Breast epithelium (tissue), 4 donors: ENCODE data around the gene NFIB. TPM values are rescaled to one million over a fixed set of nuclear protein-coding genes. Genes with fewer than 3 reads are reported as not detected.

Experiments
- DNase-seq, 2 donors: peaks; one replicate each; pipeline ENCODE4 v3.0.0-alpha.2; 2019; ENCODE audit warnings: low spot score in 2 of 2
- H3K27ac ChIP-seq, 2 donors: fragments of 200-600 bp; sonication (generic) in 1 of 2; one replicate each; pipeline ENCODE4 v1.5.1; 2016 to 2019; ENCODE audit warnings: mild to moderate bottlenecking in 1 of 2
- H3K27me3 ChIP-seq, 2 donors: fragments of 200-600 bp; sonication (generic) in 1 of 2; one replicate each; pipeline versions ENCODE4 v1.5.1 to v1.6.0; 2017 to 2019; ENCODE audit warnings: control low read depth in 1 of 2, mild to moderate bottlenecking in 1 of 2
- H3K36me3 ChIP-seq: fragments of 200-600 bp; one replicate; pipeline ENCODE4 v1.5.1; 2019
- H3K4me1 ChIP-seq, 2 donors: fragments of 200-600 bp; sonication (generic); one replicate each; pipeline ENCODE4 v1.5.1; 2016 to 2019; ENCODE audit warnings: control low read depth in 1 of 2
- H3K4me3 ChIP-seq, 3 donors: fragments of 200-600 bp; sonication (generic); 1 replicate in 2 of 3; 2 replicates in 1 of 3; pipeline ENCODE4 v1.5.1; 2016 to 2019; ENCODE audit warnings: mild to moderate bottlenecking in 3 of 3, moderate library complexity in 2 of 3
- H3K9me3 ChIP-seq, 2 donors: fragments of 200-600 bp; sonication (generic) in 1 of 2; one replicate each; pipeline ENCODE4 v1.5.1; 2016 to 2019; ENCODE audit warnings: control low read depth in 1 of 2
- CTCF ChIP-seq, 3 donors: fragments of 450-650 bp; IDR thresholded peaks; one replicate each; pipeline ENCODE4 v1.5.1; 2016 to 2017; ENCODE audit warnings: antibody characterized with exemption in 3 of 3, mild to moderate bottlenecking in 3 of 3, moderate library complexity in 3 of 3
- POLR2A ChIP-seq: fragments of 450-650 bp; IDR thresholded peaks from one replicate; pipeline ENCODE4 v1.6.1; 2016; ENCODE audit warnings: antibody characterized with exemption, mild to moderate bottlenecking, moderate library complexity
- POLR2AphosphoS5 ChIP-seq, 3 donors: sonication (generic); formaldehyde crosslinking; IDR thresholded peaks; one replicate each; pipeline ENCODE4 v1.6.1; 2017; ENCODE audit warnings: antibody characterized with exemption in 3 of 3
- intact Hi-C: fragments of 100-400 bp; cut with DNase I; formaldehyde crosslinking; loops from one replicate; pipeline ENCODE4 v1.15.1; 2023; ENCODE audit warnings: low total_unique reads
- total RNA-seq, 3 donors: library from RNA; depleted of rRNA; stranded (reverse); fragments of >200 nt; gene quantifications; one replicate each; pipeline ENCODE4 v1.1.0, GENCODE V29; 2016

Gene NFIB
- total RNA-seq, 3 donors from 2014 or later = 95.2 to 237 (median 105) TPM

GRCh38 chr9:14043483-14043882 lies 270.5 kb downstream of the NFIB start:
- intact Hi-C loops = no loop called here

GRCh38 chr9:14037331-14037730 lies 276.6 kb downstream of the NFIB start:
- no peaks in the 10 kb centered on the region for H3K9me3 ChIP-seq
- H3K27ac ChIP-seq = no peak overlapping the region
- no peaks in the 10 kb centered on the region for H3K4me1 ChIP-seq
- TF ChIP-seq POLR2A (no peak), CTCF (IDR thresholded peaks at IDR 0.05) (no peak), POLR2AphosphoS5 (IDR thresholded peaks at IDR 0.05) (no peak)
- no peaks in the 10 kb centered on the region for H3K27me3 ChIP-seq
- no peaks in the 10 kb centered on the region for H3K36me3 ChIP-seq
- DNase-seq = no peak
- no peak overlapping the region for H3K4me3 ChIP-seq
- intact Hi-C loops = no loop called here

More at GRCh38 chr9:14043483-14043882, 270.5 kb downstream of the NFIB start:
- H3K36me3 ChIP-seq = no peaks in the 10 kb centered on the region
- no peaks in the 10 kb centered on the region for H3K4me1 ChIP-seq
- no peak for TF ChIP-seq CTCF (IDR thresholded peaks at IDR 0.05)
- TF ChIP-seq POLR2A = no peak
- TF ChIP-seq POLR2AphosphoS5 (IDR thresholded peaks at IDR 0.05) = no peak
- no peak for DNase-seq
- H3K4me3 ChIP-seq = no peak overlapping the region
- H3K27ac ChIP-seq = no peak overlapping the region
- no peaks in the 10 kb centered on the region for H3K9me3 ChIP-seq
- no peaks in the 10 kb centered on the region for H3K27me3 ChIP-seq

GRCh38 chr9:14033067-14033466 lies 280.9 kb downstream of the NFIB start:
- DNase-seq = no peak
- Histone ChIP-seq H3K4me1 (no peaks in the 10 kb centered on the region), H3K36me3 (no peaks in the 10 kb centered on the region), H3K27ac (no peak overlapping the region), H3K4me3 (no peak overlapping the region), H3K9me3 (no peaks in the 10 kb centered on the region), H3K27me3 (no peaks in the 10 kb centered on the region)
- TF ChIP-seq POLR2A (no peak), POLR2AphosphoS5 (IDR thresholded peaks at IDR 0.05) (no peak), CTCF (IDR thresholded peaks at IDR 0.05) (no peak)
- intact Hi-C loops = no loop called here
